Psoas muscle (tissue), 8 donors: Measurements from ENCODE around the gene PDIA5. TPM values are rescaled to one million over a fixed set of nuclear protein-coding genes. Genes with fewer than 3 reads are reported as not detected.

Experiments
- ATAC-seq, 4 donors: fragments of 200-7000 bp; cut with Tn5 transposase; one replicate each; pipeline ENCODE4 v1.9.1; 2020; ENCODE audit warnings: moderate library complexity in 3 of 4, mild to moderate bottlenecking in 2 of 4
- DNase-seq, 2 donors: peaks; one replicate each; pipeline ENCODE4 v3.0.0-alpha.2; 2020
- H3K27ac ChIP-seq: fragments of 200-600 bp; one replicate; pipeline ENCODE4 v1.8.0; 2022
- H3K27me3 ChIP-seq, 3 donors: fragments of 200-600 bp in 1 of 3; one replicate each; pipeline versions ENCODE4 v1.6.1 to v1.8.0; 2013 to 2022; ENCODE audit warnings: low read length in 2 of 3, mild to moderate bottlenecking in 2 of 3, moderate library complexity in 1 of 3; ENCODE audit not compliant: insufficient read depth in 3 of 3
- H3K36me3 ChIP-seq, 2 donors: fragments of 200-600 bp in 1 of 2; one replicate each; pipeline versions ENCODE4 v1.6.1 to v1.8.0; 2013 to 2022; ENCODE audit warnings: low read depth in 1 of 2, mild to moderate bottlenecking in 1 of 2, moderate library complexity in 1 of 2; ENCODE audit not compliant: insufficient read depth in 1 of 2
- H3K4me1 ChIP-seq: fragments of 200-600 bp; one replicate; pipeline ENCODE4 v1.8.0; 2022
- H3K4me3 ChIP-seq: fragments of 200-600 bp; one replicate; pipeline ENCODE4 v1.8.0; 2022; ENCODE audit warnings: mild to moderate bottlenecking
- H3K9me3 ChIP-seq: fragments of 200-600 bp; one replicate; pipeline ENCODE4 v1.8.0; 2022
- WGBS, 3 donors: extraction: QIAGEN DNeasy Blood & Tissue Kit; methylation state at CpG; one replicate each; pipeline versions ENCODE4 v1.1.6 to v1.1.7; 2013; 5-methylcytosine and 5-hydroxymethylcytosine counted together
- intact Hi-C, 2 donors: fragments of 100-400 bp; cut with DNase I; formaldehyde crosslinking; loops; one replicate each; pipeline versions ENCODE4 v1.11.0 to v1.14.2; 2022
- polyA plus RNA-seq, 3 donors: library from polyadenylated mRNA; stranded (reverse); fragments of 200-250 nt; gene quantifications; one replicate each; pipeline ENCODE4 v1.2.3, GENCODE V29; 2013
- total RNA-seq, 4 donors: library from RNA; stranded (reverse); fragmentation: NEBNext Ultra II Directional in 2 of 4; extraction: Animal tissue kit (Norgen Biotek cat#: 25700) in 2 of 4; gene quantifications; one replicate each; pipeline versions ENCODE4 v1.2.1 to v1.2.4, GENCODE V29; 2021 to 2023
- TF ChIP-seq, protein P1 (sequence below): fragments of 200-600 bp; IDR thresholded peaks from one replicate; pipeline ENCODE4 v1.8.0; 2022; ENCODE audit warnings: antibody characterized with exemption
- donor health status: healthy with polysubstance abuse.
- donor health status: DM: no; HTN: no; CAD: no; lungs with moderate emphysema.
- donor health status: Bipolar disorder and iron deficiency.
- donor health status: healthy.
- donor health status: DM: yes; HTN: yes; CAD: no.
- donor health status: DM: no; HTN: no; CAD: no.
- donor health status: DM: no; HTN: no; CAD: no.
- donor health status: DM: yes; HTN: yes; CAD: no.

The PDIA5 gene
- total and polyA plus RNA-seq, 7 donors = 2.9 to 6.4 (median 4.6) TPM

DNA sequence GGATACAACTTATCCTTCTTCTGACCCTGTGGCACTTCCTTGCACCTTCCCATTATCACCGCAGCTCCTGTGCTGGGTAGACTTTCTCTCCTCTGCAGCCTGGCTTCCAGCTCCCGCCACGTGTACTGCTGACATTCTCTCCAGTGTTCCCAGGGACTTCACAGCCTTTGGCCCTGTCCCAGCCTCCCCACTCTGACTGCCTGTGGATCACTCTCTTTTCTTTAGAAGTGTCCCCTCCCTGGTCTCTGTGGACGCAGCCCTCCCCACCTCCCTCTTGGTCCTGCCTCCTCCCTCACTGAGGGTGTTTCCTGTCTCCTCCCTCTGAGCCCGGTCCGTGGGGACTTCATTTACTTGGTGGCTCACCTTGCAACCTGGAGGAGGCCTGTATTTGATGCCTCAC, 17.4 kb downstream of the PDIA5 start:
- Histone ChIP-seq H3K9me3 (no peaks in the 10 kb centered on the region), H3K36me3 (no peaks in the 10 kb centered on the region), H3K27ac (no peak overlapping the region), H3K4me1 (peaks cover 14% of the 10 kb centered on the region), H3K27me3 (no peaks in the 10 kb centered on the region), H3K4me3 (no peak overlapping the region)
- no peak for ATAC-seq
- TF ChIP-seq, protein P1, sequence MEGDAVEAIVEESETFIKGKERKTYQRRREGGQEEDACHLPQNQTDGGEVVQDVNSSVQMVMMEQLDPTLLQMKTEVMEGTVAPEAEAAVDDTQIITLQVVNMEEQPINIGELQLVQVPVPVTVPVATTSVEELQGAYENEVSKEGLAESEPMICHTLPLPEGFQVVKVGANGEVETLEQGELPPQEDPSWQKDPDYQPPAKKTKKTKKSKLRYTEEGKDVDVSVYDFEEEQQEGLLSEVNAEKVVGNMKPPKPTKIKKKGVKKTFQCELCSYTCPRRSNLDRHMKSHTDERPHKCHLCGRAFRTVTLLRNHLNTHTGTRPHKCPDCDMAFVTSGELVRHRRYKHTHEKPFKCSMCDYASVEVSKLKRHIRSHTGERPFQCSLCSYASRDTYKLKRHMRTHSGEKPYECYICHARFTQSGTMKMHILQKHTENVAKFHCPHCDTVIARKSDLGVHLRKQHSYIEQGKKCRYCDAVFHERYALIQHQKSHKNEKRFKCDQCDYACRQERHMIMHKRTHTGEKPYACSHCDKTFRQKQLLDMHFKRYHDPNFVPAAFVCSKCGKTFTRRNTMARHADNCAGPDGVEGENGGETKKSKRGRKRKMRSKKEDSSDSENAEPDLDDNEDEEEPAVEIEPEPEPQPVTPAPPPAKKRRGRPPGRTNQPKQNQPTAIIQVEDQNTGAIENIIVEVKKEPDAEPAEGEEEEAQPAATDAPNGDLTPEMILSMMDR = no peak
- DNase-seq = no peak
- intact Hi-C loops = no loop called here
- 55 to 64% (median 57%) methylated on average over 6 of the region's 6 CpGs for WGBS, 3 donors

- no peak overlapping the region for H3K27ac ChIP-seq
Measured at GRCh38 chr3:123084738-123085237, 18.0 kb downstream of the PDIA5 start.

DNA sequence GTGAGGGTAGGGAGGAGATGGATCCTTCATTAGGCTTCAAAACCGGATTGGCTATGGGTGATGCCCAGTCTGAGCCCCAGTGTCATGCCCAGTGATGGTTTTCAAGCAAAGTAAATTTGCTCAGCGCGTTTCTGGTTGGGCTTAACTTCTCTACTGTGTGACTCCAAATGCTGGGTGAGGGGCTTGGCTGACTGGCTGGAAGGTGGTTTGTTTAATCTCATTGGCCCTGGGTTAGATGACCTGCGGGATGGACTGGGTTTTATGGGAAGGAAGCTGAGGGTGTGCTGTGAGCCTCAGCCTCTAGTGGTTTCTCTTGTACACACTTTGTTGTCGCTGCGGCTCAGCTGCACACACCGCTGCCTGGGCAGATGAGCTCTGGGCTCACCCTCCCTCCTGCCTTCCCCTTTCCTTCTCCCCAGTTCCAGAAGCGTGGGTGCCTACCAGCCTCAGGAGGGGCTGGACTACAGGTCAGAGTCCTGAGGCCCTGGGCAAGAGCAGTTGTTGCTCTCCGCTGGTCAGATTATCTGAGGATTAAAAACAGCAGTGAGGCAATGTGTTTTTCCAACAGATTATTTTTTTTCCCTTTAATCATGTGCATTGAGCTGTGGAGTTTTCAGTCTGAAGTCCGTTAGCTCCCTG, 18.6 kb downstream of the PDIA5 start:
- no peaks in the 10 kb centered on the region for H3K27me3 ChIP-seq
- no peak overlapping the region for H3K27ac ChIP-seq
- no peaks in the 10 kb centered on the region for H3K36me3 ChIP-seq
- H3K4me3 ChIP-seq = no peak overlapping the region
- no peaks in the 10 kb centered on the region for H3K9me3 ChIP-seq
- no peak for DNase-seq
- TF ChIP-seq, protein P1 = no peak
- intact Hi-C loops = no loop called here
- WGBS, 3 donors = 81 to 88% (median 84%) methylated on average over 10 of the region's 10 CpGs
- ATAC-seq = no peak
- peaks cover 26% of the 10 kb centered on the region for H3K4me1 ChIP-seq

More at GRCh38 chr3:123084738-123085237, 18.0 kb downstream of the PDIA5 start:
- TF ChIP-seq, protein P1 = no peak
- Histone ChIP-seq H3K9me3 (no peaks in the 10 kb centered on the region), H3K36me3 (no peaks in the 10 kb centered on the region), H3K4me1 (peaks cover 20% of the 10 kb centered on the region), H3K27me3 (no peaks in the 10 kb centered on the region), H3K4me3 (no peak overlapping the region)
- intact Hi-C loops = no loop called here
- DNase-seq (no peak), ATAC-seq (no peak)
- WGBS, 3 donors = 73 to 83% (median 75%) methylated on average over 6 of the region's 6 CpGs

GRCh38 chr3:123085932-123086627, 19.3 kb downstream of the PDIA5 start:
- DNase-seq = no peak
- Histone ChIP-seq H3K4me3 (no peak overlapping the region), H3K4me1 (peaks cover 27% of the 10 kb centered on the region), H3K9me3 (no peaks in the 10 kb centered on the region), H3K27ac (no peak overlapping the region), H3K36me3 (no peaks in the 10 kb centered on the region), H3K27me3 (no peaks in the 10 kb centered on the region)
- ATAC-seq = no peak
- intact Hi-C loops = no loop called here
- WGBS, 3 donors = 78 to 85% (median 81%) methylated on average over 5 of the region's 5 CpGs
- TF ChIP-seq, protein P1 = no peak
